Fibroblast of lung (primary cell): ENCODE data around the gene DNAH17. TPM values are rescaled to one million over a fixed set of nuclear protein-coding genes. Genes with fewer than 3 reads are reported as not detected.

ENCODE experiments used
- DNase-seq, 2 donors: peaks; one replicate each; pipeline versions ENCODE4 v3.0.0 to v3.0.0-alpha.2; 2010; ENCODE audit warnings: low read depth in 2 of 2
- H2AFZ ChIP-seq: 2 replicates; pipeline ENCODE4 v1.5.1; 2012; ENCODE audit warnings: low read length, control low read depth, inconsistent platforms
- H3K27ac ChIP-seq: 2 replicates; pipeline ENCODE4 v1.5.1; 2011; ENCODE audit warnings: low read length, control low read depth; ENCODE audit not compliant: insufficient read depth
- H3K27me3 ChIP-seq: 2 replicates; pipeline ENCODE4 v1.5.1; 2011; ENCODE audit warnings: mild to moderate bottlenecking, low read length; ENCODE audit not compliant: control insufficient read depth, insufficient read depth
- H3K36me3 ChIP-seq: 2 replicates; pipeline ENCODE4 v1.5.1; 2011; ENCODE audit warnings: low read length; ENCODE audit not compliant: control insufficient read depth, insufficient read depth
- H3K4me1 ChIP-seq: 2 replicates; pipeline ENCODE4 v1.5.1; 2011; ENCODE audit warnings: low read length; ENCODE audit not compliant: control insufficient read depth, insufficient read depth; ENCODE audit errors: extremely low read depth
- H3K4me2 ChIP-seq: 2 replicates; pipeline ENCODE4 v1.5.1; 2011; ENCODE audit warnings: low read length, control low read depth; ENCODE audit not compliant: insufficient read depth; ENCODE audit errors: extremely low read depth
- H3K4me3 ChIP-seq, 4 experiments: fragments of 200-600 bp in 1 of 4; sonication (generic) in 1 of 4; replicated peaks in 1 of 4; 2 replicates each; pipeline ENCODE4 v1.5.1; 2011 to 2016; ENCODE audit warnings: low read length in 4 of 4, low read depth in 3 of 4, mild to moderate bottlenecking in 3 of 4, control low read depth in 2 of 4, inconsistent platforms in 1 of 4, mixed read lengths in 1 of 4; ENCODE audit not compliant: insufficient read depth in 1 of 4; ENCODE audit errors: control extremely low read depth in 1 of 4
- H3K79me2 ChIP-seq: 2 replicates; pipeline ENCODE4 v1.5.1; 2012; ENCODE audit warnings: mild to moderate bottlenecking, low read length, inconsistent platforms; ENCODE audit not compliant: control insufficient read depth, insufficient read depth
- H3K9ac ChIP-seq: 2 replicates; pipeline ENCODE4 v1.5.1; 2011; ENCODE audit warnings: mild to moderate bottlenecking, low read length, control low read depth; ENCODE audit not compliant: insufficient read depth
- H3K9me3 ChIP-seq: 2 replicates; pipeline ENCODE4 v1.5.1; 2012; ENCODE audit warnings: low read depth, low read length; ENCODE audit not compliant: control insufficient read depth, insufficient read depth
- H4K20me1 ChIP-seq: 2 replicates; pipeline ENCODE4 v1.5.1; 2011; ENCODE audit warnings: low read length; ENCODE audit not compliant: control insufficient read depth, insufficient read depth; ENCODE audit errors: extremely low read depth
- CTCF ChIP-seq, 2 donors: IDR thresholded peaks in 1 of 2; conservative IDR thresholded peaks in 1 of 2; 1 replicate in 1 of 2; 2 replicates in 1 of 2; pipeline ENCODE4 v1.5.1; 2011 to 2012; ENCODE audit warnings: low read length in 2 of 2, control low read depth in 1 of 2, inconsistent platforms in 1 of 2, low read depth in 1 of 2, mild to moderate bottlenecking in 1 of 2
- EZH2 ChIP-seq: IDR thresholded peaks from 2 replicates; pipeline ENCODE4 v1.5.1; 2012; ENCODE audit warnings: low read length, control low read depth, mild to moderate bottlenecking; ENCODE audit errors: missing control alignments
- polyA plus RNA-seq, 2 donors: library from polyadenylated mRNA; depleted of rRNA in 1 of 2; stranded (reverse) in 1 of 2; unstranded in 1 of 2; fragments of >200 nt; gene quantifications; 2 replicates each; pipeline ENCODE4 v1.2.1, GENCODE V29; 2011 to 2012; ENCODE audit warnings: missing spikeins in 1 of 2
- total RNA-seq: library from RNA; depleted of rRNA; stranded (reverse); fragments of >200 nt; gene quantifications from 2 replicates; pipeline ENCODE4 v1.2.1, GENCODE V29; 2014

DNAH17 gene
- total and polyA plus RNA-seq, 2 donors (not counting 1 experiment from before 2014, with no cell fraction given), result not detected

DNA sequence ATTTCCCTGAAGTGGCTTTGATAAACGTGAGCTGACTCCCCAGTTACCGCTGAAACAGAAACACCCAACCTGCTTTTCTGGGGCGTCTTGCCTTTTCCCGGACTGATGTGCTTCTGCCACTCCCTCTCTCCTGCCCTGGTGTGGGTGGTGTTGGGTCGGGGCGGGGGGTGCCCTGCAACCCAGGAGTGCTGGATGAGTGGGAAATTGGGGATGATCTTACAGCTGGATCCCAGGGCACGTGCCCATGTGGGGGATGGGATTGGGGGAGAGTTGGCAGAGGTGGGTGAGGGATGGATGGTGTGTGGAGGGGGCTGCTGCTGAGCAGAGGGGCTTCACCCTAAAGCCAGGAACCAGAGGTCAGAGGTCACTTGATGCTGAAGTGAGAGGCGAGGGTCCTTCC lies 170.3 kb downstream of the DNAH17 start:
- TF ChIP-seq CTCF (conservative IDR thresholded peaks at IDR 0.05 in 1 of 2, IDR thresholded peaks at IDR 0.05 in 1 of 2; ENCODE audit: low read depth in 1 of 2, low read length in 2 of 2), result no peak
- no peak for TF ChIP-seq EZH2
- no peak overlapping the region for H3K9ac ChIP-seq
- no peak overlapping the region for H3K4me3 ChIP-seq
- H3K27me3 ChIP-seq, result no peaks in the 10 kb centered on the region
- peaks cover 10% of the 10 kb centered on the region for H3K36me3 ChIP-seq
- no peak overlapping the region for H3K27ac ChIP-seq
- H3K79me2 ChIP-seq, result peaks cover 41% of the 10 kb centered on the region
- no peaks in the 10 kb centered on the region for H3K9me3 ChIP-seq
- H3K4me2 ChIP-seq, result no peak overlapping the region
- peaks cover 3% of the 10 kb centered on the region for H3K4me1 ChIP-seq
- H2AFZ ChIP-seq, result no peak overlapping the region
- H4K20me1 ChIP-seq, result no peaks in the 10 kb centered on the region
- DNase-seq, result no peak

DNA sequence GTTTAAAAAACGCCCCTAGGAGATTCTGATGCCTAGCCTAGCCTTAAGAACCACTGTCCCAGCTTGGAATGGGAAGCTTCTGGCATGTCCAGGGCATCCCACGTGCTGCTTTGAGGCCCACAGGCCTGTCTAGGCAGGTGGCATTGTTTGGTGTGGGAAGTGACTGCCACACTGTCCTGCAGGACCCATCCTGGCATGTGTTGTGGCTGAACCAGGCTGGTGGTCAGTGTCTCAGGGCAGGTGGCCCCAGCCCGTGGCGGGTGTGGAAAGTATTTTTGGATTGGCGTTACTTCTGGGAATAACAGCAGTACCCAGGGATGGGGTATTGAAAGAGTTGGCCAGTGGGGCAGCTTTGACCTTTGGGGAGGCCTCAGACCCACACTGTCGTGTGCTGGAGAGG lies 170.8 kb downstream of the DNAH17 start:
- no peaks in the 10 kb centered on the region for H4K20me1 ChIP-seq
- DNase-seq, result no peak

GRCh38 chr17:78403822-78404221 lies 173.4 kb downstream of the DNAH17 start:
- no peak for TF ChIP-seq CTCF (conservative IDR thresholded peaks at IDR 0.05 in 1 of 2, IDR thresholded peaks at IDR 0.05 in 1 of 2; ENCODE audit: low read depth in 1 of 2, low read length in 2 of 2)
- no peak for TF ChIP-seq EZH2
- H3K36me3 ChIP-seq, result peaks cover 31% of the 10 kb centered on the region

More for the DNA sequence above, 170.8 kb downstream of the DNAH17 start:
- Histone ChIP-seq H3K36me3 (peaks cover 12% of the 10 kb centered on the region), H3K4me2 (no peak overlapping the region), H2AFZ (no peak overlapping the region), H3K4me1 (peaks cover 3% of the 10 kb centered on the region), H3K9me3 (no peaks in the 10 kb centered on the region), H3K27ac (no peak overlapping the region), H3K79me2 (peaks cover 39% of the 10 kb centered on the region), H3K27me3 (no peaks in the 10 kb centered on the region), H3K4me3 (no peak overlapping the region), H3K9ac (no peak overlapping the region)
- no peak for TF ChIP-seq CTCF (conservative IDR thresholded peaks at IDR 0.05 in 1 of 2, IDR thresholded peaks at IDR 0.05 in 1 of 2; ENCODE audit: low read depth in 1 of 2, low read length in 2 of 2)
- TF ChIP-seq EZH2, result no peak

More at GRCh38 chr17:78403822-78404221, 173.4 kb downstream of the DNAH17 start:
- peaks cover 33% of the 10 kb centered on the region for H3K79me2 ChIP-seq
- H3K9me3 ChIP-seq, result no peaks in the 10 kb centered on the region
- no peak overlapping the region for H2AFZ ChIP-seq
- no peaks in the 10 kb centered on the region for H3K27me3 ChIP-seq
- no peak overlapping the region for H3K4me2 ChIP-seq
- H4K20me1 ChIP-seq, result no peaks in the 10 kb centered on the region
- no peak overlapping the region for H3K4me3 ChIP-seq
- H3K9ac ChIP-seq, result no peak overlapping the region
- H3K4me1 ChIP-seq, result no peaks in the 10 kb centered on the region
- no peak overlapping the region for H3K27ac ChIP-seq
- DNase-seq, result no peak
